Lung (tissue), 12 donors: Measurements from ENCODE around the gene LONP2. TPM values are rescaled to one million over a fixed set of nuclear protein-coding genes. Genes with fewer than 3 reads are reported as not detected.
"Not testable (repeated sequence)": the region's sequence is repeated elsewhere in the genome, so short reads cannot be mapped to it uniquely, and the experiment has no call there.

Source experiments
- ATAC-seq: fragments of 200-7000 bp; cut with Tn5 transposase; one replicate; pipeline ENCODE4 v1.9.1; 2020; ENCODE audit warnings: moderate number of reproducible peaks; ENCODE audit not compliant: insufficient read depth, low FRiP score
- DNase-seq, 3 donors: peaks; one replicate each; pipeline ENCODE4 v3.0.0-alpha.2; 2013 to 2017
- H3K27ac ChIP-seq, 2 donors: one replicate each; pipeline ENCODE4 v1.5.1; 2013; ENCODE audit warnings: mild to moderate bottlenecking in 2 of 2, moderate library complexity in 2 of 2, control low read depth in 1 of 2, inconsistent platforms in 1 of 2, low read depth in 1 of 2, low read length in 1 of 2
- H3K27me3 ChIP-seq, 3 donors: one replicate each; pipeline ENCODE4 v1.5.1; 2013; ENCODE audit warnings: low read length in 2 of 3; ENCODE audit not compliant: control insufficient read depth in 3 of 3, insufficient read depth in 3 of 3
- H3K36me3 ChIP-seq, 4 donors: one replicate each; pipeline ENCODE4 v1.5.1; 2013; ENCODE audit warnings: low read length in 4 of 4, mild to moderate bottlenecking in 1 of 4, moderate library complexity in 1 of 4; ENCODE audit not compliant: control insufficient read depth in 4 of 4, insufficient read depth in 4 of 4
- H3K4me1 ChIP-seq, 5 donors: one replicate each; pipeline ENCODE4 v1.5.1; 2013; ENCODE audit warnings: low read length in 5 of 5, mild to moderate bottlenecking in 2 of 5, moderate library complexity in 1 of 5; ENCODE audit not compliant: control insufficient read depth in 5 of 5, insufficient read depth in 5 of 5
- H3K4me3 ChIP-seq: one replicate; pipeline ENCODE4 v1.5.1; 2013; ENCODE audit warnings: mild to moderate bottlenecking, control low read depth, moderate library complexity
- H3K9ac ChIP-seq, 2 donors: one replicate each; pipeline ENCODE4 v1.5.1; 2013; ENCODE audit warnings: low read length in 2 of 2, control low read depth in 1 of 2; ENCODE audit not compliant: insufficient read depth in 1 of 2
- H3K9me3 ChIP-seq, 4 donors: one replicate each; pipeline ENCODE4 v1.5.1; 2013; ENCODE audit warnings: low read length in 3 of 4, mild to moderate bottlenecking in 1 of 4, moderate library complexity in 1 of 4; ENCODE audit not compliant: control insufficient read depth in 4 of 4, insufficient read depth in 3 of 4
- whole genome bisulfite sequencing, 2 donors: extraction: QIAGEN DNeasy Blood & Tissue Kit; methylation state at CpG; one replicate each; pipeline ENCODE4 v1.1.7; 2013; 5-methylcytosine and 5-hydroxymethylcytosine counted together
- polyA plus RNA-seq, 2 donors: library from polyadenylated mRNA; stranded (reverse); fragments of 200-250 nt; gene quantifications; one replicate each; pipeline ENCODE4 v1.2.1, GENCODE V29; 2013
- total RNA-seq, 2 donors: library from RNA; depleted of rRNA in 1 of 2; stranded (reverse); fragments of >200 nt in 1 of 2; gene quantifications; one replicate each; pipeline ENCODE4 v1.2.1, GENCODE V29; 2014 to 2021
- TF ChIP-seq, protein P1 (sequence below): IDR thresholded peaks from 2 replicates; pipeline ENCODE4 v1.5.1; 2012; ENCODE audit warnings: mild to moderate bottlenecking; ENCODE audit errors: control extremely low read depth, extremely low read depth
- donor health status: control.
- donor health status: control.
- donor health status: Bipolar disorder and iron deficiency.
- donor health status: healthy.
- donor health status: DM: yes; HTN: yes; CAD: no.

LONP2 gene
- total and polyA plus RNA-seq, 4 donors: 20.7 to 81.5 (median 46.1) TPM

DNA sequence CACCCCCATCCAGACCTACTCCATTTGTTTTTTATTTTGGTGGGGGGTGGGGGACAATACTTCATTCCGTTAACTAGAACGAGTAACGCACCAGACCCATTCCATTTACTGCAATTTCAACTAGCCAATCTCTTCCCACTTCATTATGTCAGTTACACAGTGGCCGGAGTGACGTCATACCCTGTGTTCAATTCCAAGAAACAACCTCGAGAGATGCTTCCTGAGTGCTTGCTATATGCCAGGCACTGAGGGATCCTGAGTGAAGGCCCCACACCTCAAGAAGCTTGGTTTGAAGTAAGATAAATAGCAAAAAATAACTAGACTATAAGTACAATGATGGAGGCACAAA is 150.2 kb downstream of the LONP2 start:
- 71 to 73% methylated on average over 6 of the region's 6 CpGs for WGBS, 2 donors
- H3K9me3 ChIP-seq: no peaks in the 10 kb centered on the region
- peaks cover 0 to 14% (median 4%) of the 10 kb centered on the region in 5 donors for H3K4me1 ChIP-seq
- peak; percentile 54 to 73 (median 66) for DNase-seq
- TF ChIP-seq, protein P1, sequence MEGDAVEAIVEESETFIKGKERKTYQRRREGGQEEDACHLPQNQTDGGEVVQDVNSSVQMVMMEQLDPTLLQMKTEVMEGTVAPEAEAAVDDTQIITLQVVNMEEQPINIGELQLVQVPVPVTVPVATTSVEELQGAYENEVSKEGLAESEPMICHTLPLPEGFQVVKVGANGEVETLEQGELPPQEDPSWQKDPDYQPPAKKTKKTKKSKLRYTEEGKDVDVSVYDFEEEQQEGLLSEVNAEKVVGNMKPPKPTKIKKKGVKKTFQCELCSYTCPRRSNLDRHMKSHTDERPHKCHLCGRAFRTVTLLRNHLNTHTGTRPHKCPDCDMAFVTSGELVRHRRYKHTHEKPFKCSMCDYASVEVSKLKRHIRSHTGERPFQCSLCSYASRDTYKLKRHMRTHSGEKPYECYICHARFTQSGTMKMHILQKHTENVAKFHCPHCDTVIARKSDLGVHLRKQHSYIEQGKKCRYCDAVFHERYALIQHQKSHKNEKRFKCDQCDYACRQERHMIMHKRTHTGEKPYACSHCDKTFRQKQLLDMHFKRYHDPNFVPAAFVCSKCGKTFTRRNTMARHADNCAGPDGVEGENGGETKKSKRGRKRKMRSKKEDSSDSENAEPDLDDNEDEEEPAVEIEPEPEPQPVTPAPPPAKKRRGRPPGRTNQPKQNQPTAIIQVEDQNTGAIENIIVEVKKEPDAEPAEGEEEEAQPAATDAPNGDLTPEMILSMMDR: no peak
- peak overlapping the region in 1 of 2 donors; percentile 28 for H3K27ac ChIP-seq
- H3K27me3 ChIP-seq: no peaks in the 10 kb centered on the region
- H3K9ac ChIP-seq: peak overlapping the region; percentile 1 to 15
- no peaks in the 10 kb centered on the region for H3K36me3 ChIP-seq
- H3K4me3 ChIP-seq: no peak overlapping the region
- ATAC-seq: no peak

DNA sequence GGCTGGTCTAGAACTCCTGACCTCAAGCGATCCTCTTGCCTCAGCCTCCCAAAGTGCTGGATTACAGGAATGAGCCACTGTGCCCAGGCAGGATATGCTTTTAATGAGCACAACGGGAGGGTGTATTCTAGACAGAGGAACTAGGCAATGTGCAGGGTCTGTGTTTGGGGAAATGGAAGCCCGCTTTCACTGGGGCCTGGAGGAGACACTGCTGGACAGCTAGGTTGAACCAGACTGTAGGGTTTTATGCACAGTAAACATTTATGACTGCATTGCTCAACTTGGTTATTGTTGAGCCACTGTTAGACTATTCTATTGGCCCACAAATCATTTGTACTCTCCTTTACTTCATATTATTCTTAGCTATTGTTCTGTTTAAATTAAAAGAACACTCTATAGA is 151.3 kb downstream of the LONP2 start:
- Histone ChIP-seq H3K27ac (no peak overlapping the region), H3K36me3 (no peaks in the 10 kb centered on the region), H3K4me3 (no peak overlapping the region), H3K4me1 (peaks cover 0 to 14% (median 5%) of the 10 kb centered on the region in 5 donors), H3K9ac (no peak overlapping the region), H3K9me3 (no peaks in the 10 kb centered on the region), H3K27me3 (no peaks in the 10 kb centered on the region)
- no peak for DNase-seq
- TF ChIP-seq, protein P1: no peak
- 63 to 79% methylated on average over 3 of the region's 3 CpGs for WGBS, 2 donors
- ATAC-seq: no peak

DNA sequence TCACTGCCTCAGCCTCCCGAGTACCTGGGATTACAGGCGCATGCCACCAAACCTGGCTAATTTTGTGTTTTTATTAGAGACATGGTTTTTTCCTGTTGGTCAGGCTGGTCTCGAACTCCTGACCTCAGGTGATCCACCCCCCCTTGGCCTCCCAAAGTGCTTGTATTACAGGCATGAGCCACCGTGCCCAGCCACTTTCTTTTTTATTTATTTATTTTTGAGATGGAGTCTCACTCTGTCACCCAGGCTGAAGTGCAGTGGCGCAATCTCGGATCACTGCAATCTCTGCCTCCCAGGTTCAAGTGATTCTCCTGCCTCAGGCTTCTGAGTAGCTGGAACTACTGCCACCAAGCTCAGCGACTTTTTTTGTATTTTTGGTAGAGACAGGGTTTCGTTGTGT is 158.4 kb downstream of the LONP2 start:
- not testable (repeated sequence) for DNase-seq

DNA sequence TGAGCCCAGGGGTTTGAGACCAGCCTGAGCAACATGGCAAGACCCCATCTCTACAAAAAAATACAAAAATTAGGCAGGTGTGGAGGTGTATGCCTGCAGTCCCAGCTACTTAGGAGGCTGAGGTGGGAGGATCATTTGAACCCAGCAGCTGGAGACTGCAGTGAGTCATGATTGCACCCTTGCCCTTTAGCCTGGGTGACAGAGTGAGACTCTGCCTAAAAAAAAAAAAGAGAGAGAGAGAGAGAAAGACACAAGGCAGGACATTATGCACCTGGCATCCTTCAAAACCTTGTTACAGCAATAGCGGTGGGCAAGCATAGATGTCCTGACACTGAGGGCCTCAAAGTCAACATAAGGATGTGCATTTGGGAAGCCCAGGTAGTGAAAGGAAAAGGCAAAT is 161.1 kb downstream of the LONP2 start:
- 96 to 100% methylated on average over 1 of the region's 1 CpG for whole genome bisulfite sequencing, 2 donors
- H3K27ac ChIP-seq: no peak overlapping the region
- no peaks in the 10 kb centered on the region for H3K9me3 ChIP-seq
- TF ChIP-seq, protein P1: no peak
- H3K36me3 ChIP-seq: no peaks in the 10 kb centered on the region
- no peak overlapping the region for H3K9ac ChIP-seq
- H3K27me3 ChIP-seq: no peaks in the 10 kb centered on the region
- H3K4me3 ChIP-seq: no peak overlapping the region
- H3K4me1 ChIP-seq: peaks cover 0 to 6% (median 2%) of the 10 kb centered on the region in 5 donors
- ATAC-seq (no peak), DNase-seq (no peak)

More for the DNA sequence above, 158.4 kb downstream of the LONP2 start:
- not testable (repeated sequence) for H3K27ac ChIP-seq, H3K36me3 ChIP-seq, H3K4me1 ChIP-seq, H3K9me3 ChIP-seq, H3K27me3 ChIP-seq, H3K9ac ChIP-seq, ATAC-seq, H3K4me3 ChIP-seq
- WGBS, 2 donors: 72 to 90% methylated on average over 8 of the region's 8 CpGs
